Esophagus mucosa (tissue), 1 donor: ENCODE results near the gene GSTT2. TPM values are rescaled to one million over a fixed set of nuclear protein-coding genes. Genes with fewer than 3 reads are reported as not detected.
"Not testable (repeated sequence)": the region's sequence is repeated elsewhere in the genome, so short reads cannot be mapped to it uniquely, and the experiment has no call there.

ENCODE experiments used
- ATAC-seq: fragments of 200-7000 bp; cut with Tn5 transposase; one replicate; pipeline ENCODE4 v1.9.1; 2020
- total RNA-seq: library from RNA; stranded (reverse); gene quantifications from one replicate; pipeline ENCODE4 v1.2.4, GENCODE V29; 2023
- donor health status: DM: yes; HTN: yes; CAD: no.

The GSTT2 gene
- total RNA-seq: 1.1 TPM

GRCh38 chr22:23979557-23980240 is at the start of gene GSTT2:
Gene GSTT2, plus strand, starts transcription at chr22:23980134.
- ATAC-seq: peak; percentile 57

GRCh38 chr22:23938328-23939016 is 41.5 kb upstream of the GSTT2 start:
- ATAC-seq: peak; percentile 51

- ATAC-seq: no peak
Measured at GRCh38 chr22:23939017-23939357, 40.9 kb upstream of the GSTT2 start.

- ATAC-seq: peak; percentile 88
Measured at GRCh38 chr22:23940166-23940565, 39.8 kb upstream of the GSTT2 start.

- not testable (repeated sequence) for ATAC-seq
Measured at GRCh38 chr22:23947391-23947790, 32.5 kb upstream of the GSTT2 start.

GRCh38 chr22:23949764-23950163 is 30.2 kb upstream of the GSTT2 start:
- ATAC-seq: not testable (repeated sequence)

- peak; percentile 7 for ATAC-seq
Measured at GRCh38 chr22:23951383-23951782, 28.6 kb upstream of the GSTT2 start.

GRCh38 chr22:23952794-23953405 is 27.0 kb upstream of the GSTT2 start:
- not testable (repeated sequence) for ATAC-seq

GRCh38 chr22:23953485-23953884 is 26.4 kb upstream of the GSTT2 start:
- not testable (repeated sequence) for ATAC-seq

GRCh38 chr22:23954193-23954990 is 25.5 kb upstream of the GSTT2 start:
- ATAC-seq: not testable (repeated sequence)

GRCh38 chr22:23954991-23955305 is 25.0 kb upstream of the GSTT2 start:
- ATAC-seq: not testable (repeated sequence)

GRCh38 chr22:23955886-23956285 is 24.0 kb upstream of the GSTT2 start:
- ATAC-seq: not testable (repeated sequence)

- ATAC-seq: peak; percentile 63
Measured at GRCh38 chr22:23956301-23956900, 23.5 kb upstream of the GSTT2 start.

- peak; percentile 56 for ATAC-seq
Measured at GRCh38 chr22:23961084-23961771, 18.7 kb upstream of the GSTT2 start, which contains the start of gene GSTT2B. Gene GSTT2B, minus strand, starts transcription at chr22:23961195. Its CDS starts 64 bp downstream, at chr22:23961131.

- ATAC-seq: peak; percentile 24
Measured at GRCh38 chr22:23966094-23966493, 13.8 kb upstream of the GSTT2 start.

- ATAC-seq: peak; percentile 93
Measured at GRCh38 chr22:23966568-23966967, 13.4 kb upstream of the GSTT2 start, which contains the start of gene DDTL. Gene DDTL, plus strand, starts transcription at chr22:23966888. Its CDS starts 27 bp downstream, at chr22:23966915.

GRCh38 chr22:23969071-23969470 is 10.9 kb upstream of the GSTT2 start:
- ATAC-seq: no peak

- ATAC-seq: no peak
Measured at GRCh38 chr22:23970201-23970641, 9.7 kb upstream of the GSTT2 start.

- ATAC-seq: no peak
Measured at GRCh38 chr22:23970816-23971486, 9.0 kb upstream of the GSTT2 start.

GRCh38 chr22:23971927-23972326 is 8.0 kb upstream of the GSTT2 start:
- not testable (repeated sequence) for ATAC-seq

GRCh38 chr22:23974345-23974744 is 5.6 kb upstream of the GSTT2 start, which contains the start of gene DDT:
Gene DDT, minus strand, starts transcription at chr22:23974441. Its CDS starts 27 bp downstream, at chr22:23974414.
- ATAC-seq: peak; percentile 92
